GM21447 (cell line): ENCODE results near the gene CCDC198.
A peak's percentile ranks its signal among the peaks of the same experiment; 100 is the strongest.

Experiments used
- ATAC-seq: cut with Tn5 transposase; IDR thresholded peaks from one replicate; pipeline ENCODE4 v1.9.1; 2021; ENCODE audit not compliant: unreplicated experiment

Gene CCDC198

DNA sequence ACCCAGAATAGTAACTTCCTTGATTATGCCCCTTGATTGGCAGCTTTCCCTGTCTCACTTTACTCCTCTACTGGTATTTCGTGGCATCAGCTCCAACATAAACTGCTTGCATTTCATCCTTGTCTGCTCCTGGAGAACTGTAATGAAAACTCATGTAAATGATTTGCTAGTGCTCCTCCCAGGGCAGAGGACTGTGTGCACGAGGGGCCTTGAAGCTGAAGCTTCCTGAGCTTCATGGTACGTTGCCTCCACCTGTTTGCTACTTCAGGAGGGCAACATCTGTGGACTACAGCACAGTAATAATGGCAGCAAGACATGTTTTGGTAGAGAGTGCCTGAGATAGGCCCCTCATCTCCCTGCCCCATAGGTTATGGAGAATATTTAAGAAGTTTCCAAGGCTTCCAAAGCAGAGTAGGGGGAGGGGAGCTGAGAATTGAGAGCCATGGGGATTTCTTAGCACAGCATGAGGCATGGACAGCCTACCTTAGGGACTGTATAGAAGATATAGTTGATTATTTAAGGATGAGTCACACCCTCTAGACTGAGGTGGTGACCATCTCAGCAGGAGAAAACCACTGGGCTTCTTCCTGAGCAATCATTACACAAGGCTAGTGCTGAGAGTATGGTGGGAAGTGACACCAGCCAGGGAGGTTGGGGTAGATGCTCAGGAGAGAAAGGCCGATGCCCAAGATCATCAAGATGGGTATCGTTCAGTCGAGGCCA lies 29.5 kb downstream of the CCDC198 start:
- ATAC-seq, result peak; percentile 90

GRCh38 chr14:57462551-57462950 lies 31.1 kb downstream of the CCDC198 start:
- no peak for ATAC-seq

DNA sequence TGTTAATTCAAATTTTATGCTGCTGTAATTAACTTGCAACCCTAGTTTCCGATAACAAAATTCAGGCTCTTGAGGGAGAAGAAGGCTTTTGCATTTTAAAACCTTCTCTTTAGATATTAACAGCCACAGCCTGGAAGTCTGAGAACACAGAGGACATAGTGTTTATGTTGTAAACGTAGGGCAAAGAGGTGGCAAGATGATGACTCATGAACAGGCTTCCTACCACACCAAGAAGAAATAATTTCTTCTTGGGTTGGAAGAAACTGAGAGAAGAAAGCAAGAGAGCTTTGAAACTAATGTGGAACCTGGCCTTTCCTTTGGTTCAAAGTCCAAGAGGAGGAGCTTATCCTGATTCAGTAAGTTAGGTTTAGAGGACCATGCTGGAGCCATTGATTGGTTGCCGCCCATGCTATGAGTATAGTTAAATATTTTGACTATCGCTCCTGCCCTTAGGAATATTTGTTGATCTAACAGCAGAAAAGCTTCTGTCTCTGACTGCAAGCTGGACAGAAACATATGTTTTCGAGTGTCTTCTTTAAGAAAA lies 31.8 kb downstream of the CCDC198 start:
- no peak for ATAC-seq

DNA sequence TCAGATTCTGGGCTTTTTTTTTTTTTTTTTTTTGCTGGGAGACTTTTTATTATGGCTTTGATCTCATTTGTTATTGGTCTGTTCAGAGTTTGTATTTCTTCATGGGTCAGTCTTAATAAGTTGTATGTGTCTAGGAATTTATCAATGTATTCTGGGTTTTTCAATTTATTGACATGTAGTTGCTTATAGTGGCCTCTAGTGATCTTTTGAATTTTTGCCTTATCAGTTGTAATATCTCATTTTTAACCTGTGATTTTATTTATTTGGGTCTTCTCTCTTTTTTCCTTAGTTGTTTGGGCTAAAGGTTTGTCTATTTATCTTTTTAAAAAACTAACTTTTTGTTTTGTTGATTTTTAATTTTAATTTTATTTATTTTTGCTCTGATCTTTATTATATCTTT lies 57.7 kb downstream of the CCDC198 start:
- ATAC-seq, result no peak

DNA sequence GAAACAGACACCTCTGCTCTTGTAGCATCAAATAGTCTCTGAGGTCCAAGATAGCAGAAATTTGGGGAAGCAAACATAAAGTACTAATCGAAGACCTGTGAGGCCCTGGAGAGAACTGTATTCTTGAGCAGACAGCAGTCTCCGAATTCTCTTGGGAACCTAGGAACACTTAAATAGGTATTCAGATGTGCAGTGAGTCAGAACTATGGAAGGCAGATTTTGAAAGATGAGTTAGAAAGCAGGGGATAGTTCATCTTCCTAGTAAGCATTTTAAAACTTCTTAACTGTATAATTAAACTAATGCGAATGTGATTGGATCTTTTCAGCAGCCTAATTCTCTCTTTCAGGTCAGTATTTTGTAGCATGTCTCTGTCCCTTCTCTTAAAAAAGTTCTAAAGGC lies 72.7 kb downstream of the CCDC198 start:
- ATAC-seq, result no peak

GRCh38 chr14:57420033-57420432 lies 73.6 kb downstream of the CCDC198 start:
- ATAC-seq, result no peak
